HepG2 (cell line): Measurements from ENCODE around the gene CAPN7. TPM values are rescaled to one million over a fixed set of nuclear protein-coding genes. Genes with fewer than 3 reads are reported as not detected.

Experiments
- CREBL2 ChIP-seq: sonication (generic); formaldehyde crosslinking; IDR thresholded peaks from 2 replicates; pipeline ENCODE4 v1.8.1; 2023; ENCODE audit warnings: missing genetic modification reagents, mild to moderate bottlenecking, borderline replicate concordance
- CSRNP1 ChIP-seq: sonication (generic); formaldehyde crosslinking; IDR thresholded peaks from 2 replicates; pipeline ENCODE4 v1.8.1; 2023; ENCODE audit warnings: mild to moderate bottlenecking, missing genetic modification reagents
- E2F2 ChIP-seq: sonication (generic); formaldehyde crosslinking; IDR thresholded peaks from 2 replicates; pipeline ENCODE4 v1.4.0; 2020; ENCODE audit warnings: missing genetic modification reagents, borderline replicate concordance
- ELF4 ChIP-seq: sonication (generic); formaldehyde crosslinking; IDR thresholded peaks from 2 replicates; pipeline ENCODE4 v1.5.0; 2020; ENCODE audit warnings: missing genetic modification reagents, mild to moderate bottlenecking, moderate library complexity, borderline replicate concordance
- JUN ChIP-seq: sonication (generic); formaldehyde crosslinking; IDR thresholded peaks from 2 replicates; pipeline ENCODE4 v1.4.0; 2020; ENCODE audit warnings: mild to moderate bottlenecking, missing genetic modification reagents
- NFAT5 ChIP-seq: sonication (generic); formaldehyde crosslinking; IDR thresholded peaks from 2 replicates; pipeline ENCODE4 v1.4.0; 2020; ENCODE audit warnings: missing genetic modification reagents
- PCBP2 ChIP-seq: fragments of 200-400 bp; formaldehyde crosslinking; optimal IDR thresholded peaks from 2 replicates; pipeline ENCODE3; 2018; ENCODE audit warnings: low read length, low read depth; ENCODE audit not compliant: poor library complexity, severe bottlenecking
- RXRB ChIP-seq: IDR thresholded peaks from 2 replicates; pipeline ENCODE4 v1.6.1; 2016; ENCODE audit warnings: borderline replicate concordance, missing genetic modification reagents, missing compliant biosample characterization
- ZBED4 ChIP-seq: sonication (generic); formaldehyde crosslinking; IDR thresholded peaks from 2 replicates; pipeline ENCODE4 v1.4.0; 2020; ENCODE audit warnings: missing genetic modification reagents, borderline replicate concordance
- ZBTB26 ChIP-seq: IDR thresholded peaks from 2 replicates; pipeline ENCODE4 v1.6.1; 2016; ENCODE audit warnings: missing compliant biosample characterization, missing genetic modification reagents, borderline replicate concordance
- ZNF577 ChIP-seq: sonication (generic); formaldehyde crosslinking; IDR thresholded peaks from 2 replicates; pipeline ENCODE4 v1.4.0; 2020; ENCODE audit warnings: mild to moderate bottlenecking, low read depth, missing genetic modification reagents, borderline replicate concordance
- ZNF598 ChIP-seq: sonication (generic); formaldehyde crosslinking; IDR thresholded peaks from 2 replicates; pipeline ENCODE4 v1.5.1; 2020; ENCODE audit warnings: mild to moderate bottlenecking, missing genetic modification reagents, borderline replicate concordance
- ZSCAN9 ChIP-seq: IDR thresholded peaks from 2 replicates; pipeline ENCODE4 v1.6.1; 2016; ENCODE audit warnings: borderline replicate concordance
- polyA plus RNA-seq, 8 experiments: library from polyadenylated mRNA; depleted of rRNA in 3 of 8; stranded (reverse) in 7 of 8; unstranded in 1 of 8; fragments of >200 nt; fragmentation: Illumina TruSeq in 4 of 8; extraction: Trizol in 4 of 8; gene quantifications; 2 replicates each; pipeline versions ENCODE4 v1.2.1 to v1.2.3, GENCODE V29; 2011 to 2016; ENCODE audit warnings: low read depth in 4 of 8, missing spikeins in 1 of 8, mixed read lengths in 1 of 8; ENCODE audit not compliant: insufficient read depth in 1 of 8
- total RNA-seq, 5 experiments: library from RNA; depleted of rRNA; stranded (reverse); fragments of >200 nt; fragmentation: Illumina TruSeq; extraction: Trizol; gene quantifications; 2 replicates each; pipeline ENCODE4 v1.2.3, GENCODE V29; 2016; ENCODE audit warnings: low read depth in 1 of 5

Gene CAPN7
- total and polyA plus RNA-seq, 2 of the 13 experiments (the other 11 are each of a cell fraction or from before 2014, with no cell fraction given): 16.7 to 36.8 TPM

- TF ChIP-seq JUN (CRISPR knock-in tag): peak; percentile 63
- peak; percentile 98; the same call in 1 of the 2 replicates for TF ChIP-seq CREBL2 (CRISPR knock-in tag)
- no peak for TF ChIP-seq ELF4
- TF ChIP-seq RXRB: peak; percentile 39; the same call in 1 of the 2 replicates
- peak; percentile 28 for TF ChIP-seq ZSCAN9
- TF ChIP-seq ZNF598: peak; percentile 91; the same call in 1 of the 2 replicates
- TF ChIP-seq ZNF577 (CRISPR knock-in tag): no peak
- TF ChIP-seq PCBP2: no peak
- 0 out of 2 replicates have a peak, but pooled peaks have one; percentile 48 for TF ChIP-seq CSRNP1 (CRISPR knock-in tag)
- no peak; the same call in 1 of the 2 replicates for TF ChIP-seq ZBED4 (CRISPR knock-in tag)
- TF ChIP-seq NFAT5: no peak; the same call in 1 of the 2 replicates
- TF ChIP-seq E2F2: no peak
- no peak; the same call in 1 of the 2 replicates for TF ChIP-seq ZBTB26 (CRISPR knock-in tag)
Measured at GRCh38 chr3:15205934-15206661, at the start of gene CAPN7 (continued).
